MCF 10A (cell line): ENCODE results near the gene FAM114A2. TPM values are rescaled to one million over a fixed set of nuclear protein-coding genes. Genes with fewer than 3 reads are reported as not detected.

Experiments used
- BruUV-seq: library from RNA; stranded (reverse); fragments of 400-500 nt; replicated peaks from 2 replicates; lab custom pipeline; 2021; lab: Mats Ljungman, UMichigan
- CTCF ChIA-PET: fragments of 300-600 bp; sonication (Branson Sonifier 250); formaldehyde crosslinking; extraction: SDS; loops from one replicate; lab custom pipeline; 2021; ENCODE audit warnings: antibody characterized with exemption, inconsistent platforms; lab: Yijun Ruan, JAX
- POLR2A ChIA-PET: fragments of 300-600, 350-650 bp; sonication (Branson Sonifier 250); formaldehyde crosslinking; extraction: SDS; loops from one replicate; lab custom pipeline; 2020; ENCODE audit warnings: antibody characterized with exemption, inconsistent platforms; lab: Yijun Ruan, JAX
- DNase-seq: peaks from one replicate; pipeline ENCODE4 v3.0.0-alpha.2; 2018; ENCODE audit not compliant: unreplicated experiment
- H3K27ac Mint-ChIP-seq: one replicate; pipeline ENCODE4 v1.8.0; 2022; ENCODE audit warnings: mild to moderate bottlenecking, low read depth, mixed read lengths; ENCODE audit not compliant: unreplicated experiment
- H3K27me3 Mint-ChIP-seq: one replicate; pipeline ENCODE4 v1.8.0; 2022; ENCODE audit warnings: mixed read lengths; ENCODE audit not compliant: insufficient read depth, unreplicated experiment
- H3K36me3 Mint-ChIP-seq: one replicate; pipeline ENCODE4 v1.8.0; 2022; ENCODE audit warnings: mild to moderate bottlenecking, moderate library complexity, mixed read lengths; ENCODE audit not compliant: insufficient read depth, unreplicated experiment
- H3K4me1 Mint-ChIP-seq: one replicate; pipeline ENCODE4 v1.8.0; 2022; ENCODE audit warnings: mixed read lengths; ENCODE audit not compliant: insufficient read depth, unreplicated experiment
- H3K4me3 Mint-ChIP-seq: one replicate; pipeline ENCODE4 v1.8.0; 2022; ENCODE audit warnings: mild to moderate bottlenecking, moderate library complexity, mixed read lengths; ENCODE audit not compliant: unreplicated experiment
- H3K9me3 Mint-ChIP-seq: one replicate; pipeline ENCODE4 v1.8.0; 2022; ENCODE audit warnings: mixed read lengths; ENCODE audit not compliant: unreplicated experiment
- CTCF ChIP-seq: fragments of 200-600 bp; IDR thresholded peaks from one replicate; pipeline ENCODE4 v1.8.0; 2022; ENCODE audit warnings: antibody characterized with exemption, mild to moderate bottlenecking; ENCODE audit not compliant: unreplicated experiment
- intact Hi-C: fragments of 100-400 bp; cut with micrococcal nuclease; formaldehyde crosslinking; loops from 2 replicates; pipeline ENCODE4 v1.14.1; 2022
- total RNA-seq: library from RNA; stranded (reverse); gene quantifications from 2 replicates; pipeline ENCODE4 v1.2.3, GENCODE V29; 2022

Gene FAM114A2
- total RNA-seq, 1 experiment from 2014 or later: 48.8 TPM

- Mint-ChIP-seq H3K4me1 (no peaks in the 10 kb centered on the region), H3K36me3 (no peaks in the 10 kb centered on the region), H3K9me3 (no peaks in the 10 kb centered on the region), H3K27me3 (no peaks in the 10 kb centered on the region), H3K27ac (no peak overlapping the region), H3K4me3 (no peak overlapping the region)
- CTCF ChIA-PET: interaction anchor here (0.6 to 7.3 kb wide), 7 partner anchors 12 to 1439 kb away, joined by 3 to 93 read pairs (median 3); no protein-coding TSS in a partner anchor
- BruUV-seq: no TSS peak
- DNase-seq: no peak
- TF ChIP-seq CTCF: no peak
- POLR2A ChIA-PET: interaction anchor here (0.8 kb wide), 1 partner anchor 447 kb away, joined by 3 read pairs; no protein-coding TSS in a partner anchor
- intact Hi-C loops: no loop called here
Observed at GRCh38 chr5:153953411-153953810, 85.3 kb downstream of the FAM114A2 start.

GRCh38 chr5:153952893-153953292, 85.8 kb downstream of the FAM114A2 start:
- Mint-ChIP-seq H3K4me3 (no peak overlapping the region), H3K4me1 (no peaks in the 10 kb centered on the region), H3K27me3 (no peaks in the 10 kb centered on the region), H3K27ac (no peak overlapping the region), H3K9me3 (no peaks in the 10 kb centered on the region), H3K36me3 (no peaks in the 10 kb centered on the region)
- no TSS peak for BruUV-seq
- no peak for DNase-seq
- ChIA-PET CTCF (interaction anchor here (0.6 to 7.3 kb wide), 8 partner anchors 13 to 1439 kb away, joined by 3 to 93 read pairs (median 4); no protein-coding TSS in a partner anchor), POLR2A (no interaction called here)
- intact Hi-C loops: no loop called here
- TF ChIP-seq CTCF: no peak

- intact Hi-C loops: no loop called here
- DNase-seq: no peak
- ChIA-PET CTCF (interaction anchor here (0.6 to 7.3 kb wide), 16 partner anchors 8 to 1655 kb away, joined by 3 to 93 read pairs (median 4); no protein-coding TSS in a partner anchor), POLR2A (no interaction called here)
- no peak for TF ChIP-seq CTCF
- no peaks in the 10 kb centered on the region for H3K36me3 Mint-ChIP-seq
- no peaks in the 10 kb centered on the region for H3K9me3 Mint-ChIP-seq
- no peak overlapping the region for H3K27ac Mint-ChIP-seq
- H3K27me3 Mint-ChIP-seq: no peaks in the 10 kb centered on the region
- no TSS peak for BruUV-seq
- H3K4me3 Mint-ChIP-seq: no peak overlapping the region
- no peaks in the 10 kb centered on the region for H3K4me1 Mint-ChIP-seq
Observed at GRCh38 chr5:153952057-153952456, 86.7 kb downstream of the FAM114A2 start.

GRCh38 chr5:153941265-153941664, 97.4 kb downstream of the FAM114A2 start:
- peaks cover 29% of the 10 kb centered on the region for H3K9me3 Mint-ChIP-seq

More at GRCh38 chr5:153941265-153941664, 97.4 kb downstream of the FAM114A2 start:
- no peak overlapping the region for H3K4me3 Mint-ChIP-seq
- ChIA-PET CTCF (interaction anchor here (0.7 to 1.0 kb wide), 2 partner anchors 19 to 109 kb away, joined by 3 to 4 read pairs; no protein-coding TSS in a partner anchor), POLR2A (no interaction called here)
- H3K36me3 Mint-ChIP-seq: no peaks in the 10 kb centered on the region
- intact Hi-C loops: no loop called here
- no peak for TF ChIP-seq CTCF
- H3K4me1 Mint-ChIP-seq: no peaks in the 10 kb centered on the region
- H3K27ac Mint-ChIP-seq: peak overlapping the region; percentile 4
- no peak for DNase-seq
- H3K27me3 Mint-ChIP-seq: no peaks in the 10 kb centered on the region
- no TSS peak for BruUV-seq

Other genes with a start within 250 kb of the FAM114A2 start
- gene MFAP3, start 57 bp upstream of the FAM114A2 start, total RNA-seq: 48.8 and 56.0 TPM in 2 replicates
- gene GALNT10, start 151.8 kb upstream of the FAM114A2 start, total RNA-seq: 46.8 and 57.4 TPM in 2 replicates